HFFc6 (cell line): ENCODE measurements around the gene ASAP2. TPM values are rescaled to one million over a fixed set of nuclear protein-coding genes. Genes with fewer than 3 reads are reported as not detected.

Experiments
- DNase-seq: peaks from one replicate; pipeline ENCODE4 v3.0.0-alpha.2; 2018
- H3K27ac Mint-ChIP-seq: 2 replicates; pipeline ENCODE4 v1.8.0; 2020; ENCODE audit warnings: mild to moderate bottlenecking, mixed read lengths
- H3K27me3 Mint-ChIP-seq: 2 replicates; pipeline ENCODE4 v1.8.0; 2021; ENCODE audit warnings: mild to moderate bottlenecking, moderate library complexity, mixed read lengths; ENCODE audit not compliant: insufficient read depth
- H3K36me3 Mint-ChIP-seq: 2 replicates; pipeline ENCODE4 v1.8.0; 2021; ENCODE audit warnings: low read depth, mixed read lengths
- H3K4me1 Mint-ChIP-seq: 2 replicates; pipeline ENCODE4 v1.8.0; 2020; ENCODE audit warnings: low read depth, mixed read lengths
- H3K4me3 Mint-ChIP-seq: 2 replicates; pipeline ENCODE4 v1.8.0; 2020; ENCODE audit warnings: mild to moderate bottlenecking, moderate library complexity, mixed read lengths
- H3K9me3 Mint-ChIP-seq: 2 replicates; pipeline ENCODE4 v1.8.0; 2020; ENCODE audit warnings: mild to moderate bottlenecking, mixed read lengths
- CTCF ChIP-seq: fragments of 200-600 bp; sonication (generic); IDR thresholded peaks from 2 replicates; pipeline ENCODE4 v1.5.0; 2021; ENCODE audit warnings: antibody characterized with exemption, mild to moderate bottlenecking
- total RNA-seq, 6 experiments: library from RNA; stranded (reverse); fragmentation: NEBNext Ultra II Directional; extraction: Animal tissue kit (Norgen Biotek cat#: 25700); gene quantifications; 2 replicates in 1 of 6; 3 replicates in 5 of 6; pipeline ENCODE4 v1.2.3, GENCODE V29; 2021

ASAP2 gene
- total RNA-seq, 6 experiments from 2014 or later, result 31.2 to 37.4 (median 34.3) TPM

- no peak for DNase-seq
- Mint-ChIP-seq H3K4me3 (no peak overlapping the region), H3K9me3 (no peaks in the 10 kb centered on the region), H3K27ac (no peak overlapping the region; the same call in 1 of the 2 replicates), H3K4me1 (peaks cover 24% of the 10 kb centered on the region), H3K27me3 (no peaks in the 10 kb centered on the region; the same call in 1 of the 2 replicates), H3K36me3 (peaks cover 41% of the 10 kb centered on the region)
- no peak for TF ChIP-seq CTCF
These were observed 206.2 kb downstream of the ASAP2 start for GRCh38 chr2:9412781-9413180.

- peaks cover 53% of the 10 kb centered on the region for H3K36me3 Mint-ChIP-seq
- DNase-seq, result no peak
- TF ChIP-seq CTCF, result no peak
- no peaks in the 10 kb centered on the region; the same call in 1 of the 2 replicates for H3K27me3 Mint-ChIP-seq
- H3K4me3 Mint-ChIP-seq, result no peak overlapping the region
- peak overlapping the region; percentile 46; the same call in 1 of the 2 replicates for H3K27ac Mint-ChIP-seq
- H3K9me3 Mint-ChIP-seq, result no peaks in the 10 kb centered on the region
- H3K4me1 Mint-ChIP-seq, result peaks cover 42% of the 10 kb centered on the region
These were observed 209.0 kb downstream of the ASAP2 start for GRCh38 chr2:9415516-9416169.

- peak overlapping the region; percentile 54 for H3K27ac Mint-ChIP-seq
These were observed 209.8 kb downstream of the ASAP2 start for GRCh38 chr2:9416267-9416961.

GRCh38 chr2:9416962-9417316, 210.3 kb downstream of the ASAP2 start:
- no peak for TF ChIP-seq CTCF
- H3K9me3 Mint-ChIP-seq, result no peaks in the 10 kb centered on the region
- H3K36me3 Mint-ChIP-seq, result peaks cover 54% of the 10 kb centered on the region
- no peak overlapping the region for H3K27ac Mint-ChIP-seq
- no peaks in the 10 kb centered on the region; the same call in 1 of the 2 replicates for H3K27me3 Mint-ChIP-seq
- DNase-seq, result no peak
- peaks cover 52% of the 10 kb centered on the region for H3K4me1 Mint-ChIP-seq
- H3K4me3 Mint-ChIP-seq, result no peak overlapping the region

More at GRCh38 chr2:9416267-9416961, 209.8 kb downstream of the ASAP2 start:
- no peak for TF ChIP-seq CTCF
- Mint-ChIP-seq H3K4me3 (no peak overlapping the region), H3K27me3 (no peaks in the 10 kb centered on the region; the same call in 1 of the 2 replicates), H3K9me3 (no peaks in the 10 kb centered on the region), H3K36me3 (peaks cover 51% of the 10 kb centered on the region), H3K4me1 (peaks cover 47% of the 10 kb centered on the region)
- no peak for DNase-seq

GRCh38 chr2:9417725-9418124, 211.1 kb downstream of the ASAP2 start:
- no peaks in the 10 kb centered on the region; the same call in 1 of the 2 replicates for H3K27me3 Mint-ChIP-seq

More at GRCh38 chr2:9417725-9418124, 211.1 kb downstream of the ASAP2 start:
- no peak for DNase-seq
- peaks cover 56% of the 10 kb centered on the region for H3K36me3 Mint-ChIP-seq
- peaks cover 58% of the 10 kb centered on the region for H3K4me1 Mint-ChIP-seq
- H3K27ac Mint-ChIP-seq, result no peak overlapping the region
- TF ChIP-seq CTCF, result no peak
- no peaks in the 10 kb centered on the region for H3K9me3 Mint-ChIP-seq
- no peak overlapping the region for H3K4me3 Mint-ChIP-seq
